SKM-1 treated with dmso at 0.1 percent for 144 hours (cell line): Measurements from ENCODE around the gene KCNJ9.
"Not testable (repeated sequence)": the region's sequence is repeated elsewhere in the genome, so short reads cannot be mapped to it uniquely, and the experiment has no call there.

Experiments used
- DNase-seq: peaks from one replicate; lab custom pipeline; 2025; ENCODE audit not compliant: unreplicated experiment; lab: John Stamatoyannopoulos, UW

The KCNJ9 gene

DNA sequence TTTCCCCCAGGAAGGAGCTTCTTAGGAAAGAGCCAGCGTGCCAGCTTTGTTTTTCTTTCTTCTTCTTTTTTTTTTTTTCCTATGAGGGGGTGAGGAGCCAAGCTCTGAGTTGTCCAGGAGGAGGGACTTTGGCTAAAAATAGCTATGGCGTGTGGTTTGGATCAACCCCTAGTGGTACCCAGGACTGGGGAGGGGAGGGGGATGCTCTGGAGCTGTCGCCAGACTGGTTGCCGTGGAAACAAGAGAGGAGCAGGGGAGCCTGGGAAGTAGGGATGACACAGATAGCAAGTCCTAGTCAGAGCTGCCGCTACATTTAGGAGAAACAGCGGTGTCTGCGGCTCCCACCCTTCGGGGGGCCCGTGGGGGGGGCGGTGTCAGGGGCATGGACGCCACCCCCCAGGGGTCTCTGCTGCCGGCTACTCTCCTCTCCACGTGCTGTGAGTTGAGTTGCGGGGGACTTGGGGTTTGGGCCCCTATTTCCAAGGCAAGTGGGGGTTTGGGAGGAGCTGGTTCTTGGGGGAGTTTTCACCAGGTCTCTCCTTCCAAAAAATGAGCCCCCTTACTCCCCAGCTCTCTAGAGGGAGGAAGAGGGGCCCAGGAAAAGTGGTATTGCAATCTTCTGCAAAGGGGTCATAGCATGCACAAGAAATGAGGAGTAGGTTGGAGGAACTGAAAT is at the start of gene KCNJ9:
KCNJ9 (plus strand) TSS at position 278 of the 676 bp plus-strand sequence. CDS start 2,493 bp downstream, outside the sequence.
- no peak for DNase-seq

DNA sequence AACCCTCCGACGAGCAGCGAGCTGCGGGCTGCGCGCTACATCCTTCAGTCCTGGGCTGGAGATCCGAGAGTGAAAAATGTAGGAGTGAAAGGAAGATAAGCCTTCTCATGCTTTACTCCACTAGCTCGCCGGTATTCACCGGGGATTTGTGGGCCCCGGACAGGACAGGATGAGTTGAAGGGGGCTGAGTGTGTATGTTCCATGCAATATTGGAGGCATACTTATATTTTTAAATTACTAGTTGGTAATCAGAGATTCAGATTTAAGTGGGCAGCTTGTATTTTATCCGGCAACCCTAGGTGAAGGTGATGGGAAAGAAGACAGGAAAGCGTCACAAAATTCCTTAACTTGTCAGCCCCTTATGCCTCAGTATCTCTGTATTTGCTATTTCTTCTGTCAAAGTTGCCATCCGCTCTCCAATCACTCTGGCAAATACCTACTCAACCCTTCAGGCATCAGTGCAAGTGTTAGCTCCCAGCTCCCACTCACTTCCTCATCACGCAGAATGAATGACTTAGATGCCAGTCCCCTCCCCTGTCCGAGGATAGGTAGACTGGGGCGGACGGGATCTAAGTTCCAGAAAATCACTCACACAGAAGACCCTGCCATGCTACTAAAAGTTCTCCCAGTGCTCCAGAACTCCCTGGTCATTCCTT is 49.0 kb upstream of the KCNJ9 start:
- peak; percentile 33 for DNase-seq

DNA sequence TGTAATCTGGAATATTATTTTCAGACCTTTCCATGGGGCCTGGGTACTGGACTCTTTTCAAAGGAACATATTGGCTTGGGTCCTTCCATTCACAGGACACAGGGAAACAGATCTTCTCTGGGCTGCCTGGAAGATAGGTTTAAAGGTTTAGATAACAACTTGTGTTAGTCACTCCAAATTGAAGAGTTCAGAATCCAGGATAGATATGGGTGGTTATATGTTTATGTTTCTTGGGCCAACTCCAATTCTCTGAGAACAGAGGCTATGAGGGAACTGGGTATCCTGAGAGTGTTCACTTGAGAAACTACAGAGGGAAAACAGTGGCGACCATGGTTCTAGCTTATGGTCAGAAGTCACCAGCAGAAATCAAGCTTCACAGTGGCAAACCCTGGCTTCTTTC is 40.9 kb upstream of the KCNJ9 start:
- no peak for DNase-seq

DNA sequence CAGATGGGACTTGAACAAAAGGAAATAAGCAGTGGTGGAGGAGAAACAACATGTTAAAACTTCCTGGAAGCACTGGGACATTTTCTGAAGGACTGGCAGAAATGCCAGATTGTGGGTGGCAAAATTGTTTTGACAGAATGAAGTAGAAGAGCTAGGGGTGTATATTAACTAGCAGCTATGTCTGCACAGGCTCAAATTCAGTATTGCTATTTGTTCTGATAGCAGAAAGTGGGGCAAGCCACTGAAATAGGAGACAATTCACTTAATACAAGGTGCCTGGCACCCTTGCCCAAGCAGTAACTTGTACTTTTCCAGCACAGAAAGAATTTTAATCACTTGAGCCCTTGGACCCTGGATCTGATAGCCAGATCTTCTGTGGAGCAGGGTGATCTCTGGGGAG is 37.8 kb upstream of the KCNJ9 start:
- DNase-seq: no peak

DNA sequence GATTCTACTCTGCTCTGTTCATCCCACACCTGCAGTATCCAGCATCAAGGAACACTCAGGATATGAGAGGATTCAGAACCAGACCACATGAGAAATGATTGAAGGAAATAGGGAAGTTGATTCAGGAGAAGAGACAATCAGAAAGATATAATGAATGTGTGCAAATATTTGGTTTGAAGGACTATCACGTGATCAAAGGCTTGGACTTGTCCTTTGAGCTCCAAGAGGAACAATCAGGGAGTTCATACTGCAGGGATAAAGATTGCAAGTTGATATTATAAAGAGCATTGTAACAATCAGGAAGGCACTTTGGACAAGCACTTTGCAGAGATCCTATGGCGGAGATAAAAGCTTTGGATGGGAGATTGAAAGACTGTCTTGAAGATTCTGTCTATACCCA is 35.7 kb upstream of the KCNJ9 start:
- DNase-seq: no peak

DNA sequence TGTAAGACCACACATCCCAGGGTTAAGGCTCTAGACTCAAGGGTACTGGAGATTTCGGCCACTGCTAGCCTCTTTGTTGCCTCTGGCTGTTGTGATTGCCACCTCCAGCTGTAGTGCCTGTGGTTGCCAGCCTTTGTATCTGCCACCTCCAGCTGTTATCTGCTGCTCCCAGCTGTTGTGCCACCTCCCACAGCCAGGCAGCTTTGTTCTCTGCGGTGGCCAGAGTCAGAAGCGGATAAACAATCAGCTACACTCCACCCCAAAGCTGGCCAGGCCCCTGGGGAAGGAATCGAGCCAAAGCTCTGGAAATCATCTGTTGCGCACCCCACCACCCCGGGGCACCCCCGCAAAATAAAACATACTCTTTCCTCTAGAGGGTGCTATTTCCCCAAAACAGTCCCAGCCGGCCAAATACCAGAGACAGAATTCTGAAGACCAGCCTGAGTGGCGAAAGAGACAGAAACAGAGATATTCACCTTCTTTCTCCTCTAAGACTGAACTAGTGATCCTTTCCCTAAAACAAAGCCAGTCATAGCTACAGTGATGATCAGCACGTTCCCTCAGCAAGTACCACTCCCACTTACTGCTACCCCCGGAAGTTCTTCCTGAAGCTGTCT is 34.7 kb upstream of the KCNJ9 start:
- peak; percentile 75 for DNase-seq

DNA sequence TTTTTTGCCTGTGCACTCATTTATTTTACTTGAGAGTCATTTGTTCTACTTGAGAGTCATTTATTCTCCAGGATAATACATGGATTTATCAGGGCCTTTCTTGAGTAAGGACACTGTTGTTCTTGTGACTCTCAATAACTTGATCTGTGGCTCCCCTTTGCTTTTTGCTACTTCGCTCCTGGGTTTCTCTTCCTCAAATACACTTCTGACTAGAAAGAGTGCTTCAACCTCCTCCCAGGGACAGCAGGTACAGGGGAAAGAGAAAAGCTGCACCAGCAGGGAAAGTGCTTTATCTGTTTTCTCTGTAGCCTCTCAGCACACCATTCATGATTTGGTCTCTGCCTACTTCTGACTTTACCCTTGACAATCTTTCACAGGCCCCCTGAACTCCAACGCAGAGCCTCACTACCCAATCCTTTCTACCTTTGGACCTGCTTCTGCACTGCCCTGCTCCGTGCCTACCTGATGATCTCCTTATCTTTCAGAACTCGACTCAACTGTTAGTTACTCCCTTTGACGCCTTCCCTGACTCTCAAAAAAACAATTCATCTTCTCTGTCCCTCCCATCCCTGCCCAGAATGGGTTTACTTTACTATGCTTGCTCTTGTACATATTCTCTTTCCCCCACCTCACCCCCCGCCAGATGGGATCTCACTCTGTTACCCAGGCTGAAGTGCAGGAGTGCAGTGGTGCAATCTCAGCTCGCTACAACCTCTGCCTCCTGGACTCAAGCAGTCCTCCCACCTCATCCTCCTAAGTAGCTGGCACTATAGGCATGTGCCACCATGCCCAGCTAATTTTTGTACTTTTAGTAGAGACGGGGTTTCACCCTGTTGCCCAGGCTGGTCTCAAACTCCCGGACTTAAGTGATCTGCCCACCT is 34.0 kb upstream of the KCNJ9 start:
- no peak for DNase-seq

DNA sequence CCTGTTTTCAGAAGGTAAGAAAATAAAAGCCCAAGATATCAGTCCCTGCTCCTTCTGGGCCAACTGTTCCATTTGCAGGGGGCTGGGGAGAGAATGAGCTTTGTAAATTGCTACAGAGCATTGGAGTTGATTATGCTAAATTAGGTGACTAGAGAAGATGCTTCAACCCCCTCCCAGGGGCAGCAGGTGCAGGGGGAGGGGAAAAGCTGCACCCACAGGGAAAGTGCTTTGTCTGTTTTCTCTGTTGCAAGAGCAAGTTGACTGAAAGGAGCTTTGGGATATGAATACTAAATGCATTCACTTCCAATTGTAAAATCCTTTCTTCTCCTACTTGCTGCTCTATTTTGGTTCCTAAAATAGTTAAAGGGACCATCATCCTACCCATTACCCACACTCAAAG is 33.0 kb upstream of the KCNJ9 start:
- DNase-seq: no peak

DNA sequence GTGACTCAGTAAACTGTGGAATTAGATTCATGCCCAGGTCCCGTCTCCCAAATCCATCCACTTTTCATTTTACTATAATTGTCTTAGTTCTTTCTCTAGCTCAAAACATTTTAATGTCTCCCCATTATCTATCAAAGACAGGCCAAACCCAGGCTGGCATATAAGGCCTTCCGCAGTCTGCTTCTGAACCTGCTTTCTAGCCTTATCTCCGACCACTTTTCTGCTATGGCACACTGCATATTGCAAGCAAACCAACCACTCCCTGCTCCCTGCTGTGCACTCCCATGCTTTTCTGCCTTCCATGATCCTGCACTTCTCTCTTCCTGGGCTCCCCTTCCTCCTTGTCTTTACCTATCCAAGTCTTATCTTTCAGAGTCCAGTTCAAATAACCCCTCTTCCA is 32.2 kb upstream of the KCNJ9 start:
- no peak for DNase-seq

DNA sequence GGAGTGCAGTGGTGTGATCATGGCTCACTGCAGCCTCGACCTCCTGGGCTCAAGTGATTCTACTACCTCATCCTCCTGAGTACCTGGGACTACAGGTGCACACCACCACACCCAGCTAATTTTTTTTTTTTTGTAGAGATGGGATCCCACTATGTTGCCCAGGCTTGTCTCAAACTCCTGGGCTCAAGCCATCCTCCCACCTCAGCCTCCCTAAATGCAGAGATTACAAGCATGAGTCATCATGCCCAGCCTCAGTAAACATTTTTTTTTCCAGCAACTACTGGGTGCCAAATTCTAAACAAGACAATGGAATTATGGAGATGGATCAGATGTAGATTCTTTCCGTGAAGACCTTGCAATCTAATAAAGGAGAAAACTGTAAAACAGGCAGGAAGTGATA is 31.2 kb upstream of the KCNJ9 start:
- not testable (repeated sequence) for DNase-seq

DNA sequence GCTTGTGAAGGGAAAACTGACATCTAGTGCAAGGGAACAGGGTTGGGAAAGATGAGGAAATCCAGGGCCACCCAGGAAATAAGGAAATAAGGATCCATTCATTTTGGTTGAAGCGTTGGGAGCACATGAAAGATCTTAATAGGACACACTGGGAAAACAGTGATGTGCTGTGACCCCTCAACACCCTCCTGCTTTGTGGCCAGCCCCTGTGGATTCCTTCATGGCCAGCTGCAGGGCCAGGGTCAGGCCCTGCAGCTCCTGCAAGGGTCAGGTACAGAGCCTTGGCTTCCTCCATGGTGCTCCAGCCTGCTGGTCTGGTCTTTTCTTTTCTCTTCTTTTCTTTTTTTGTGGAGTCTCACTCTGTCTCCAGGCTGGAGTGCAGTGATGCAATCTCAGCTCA is 30.7 kb upstream of the KCNJ9 start:
- DNase-seq: no peak

DNA sequence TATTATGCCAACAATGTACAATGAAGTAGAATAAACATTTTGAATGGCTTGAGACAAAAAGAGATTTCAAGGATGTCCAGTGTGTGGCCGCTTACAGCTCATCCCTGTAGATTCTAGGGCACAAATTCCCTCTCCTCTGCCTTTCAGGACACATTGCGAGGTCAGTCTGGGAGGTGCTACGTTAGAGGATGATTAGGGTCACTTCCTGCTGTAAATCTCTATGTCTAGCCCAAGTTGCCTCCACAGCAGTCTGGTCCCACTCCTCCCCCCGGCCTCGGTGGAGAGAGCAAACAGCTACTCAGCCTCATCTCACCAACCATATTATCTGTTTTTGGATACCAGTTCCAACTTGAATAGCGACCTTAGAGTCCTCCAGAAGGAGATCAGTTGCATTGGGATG is 28.4 kb upstream of the KCNJ9 start:
- no peak for DNase-seq

DNA sequence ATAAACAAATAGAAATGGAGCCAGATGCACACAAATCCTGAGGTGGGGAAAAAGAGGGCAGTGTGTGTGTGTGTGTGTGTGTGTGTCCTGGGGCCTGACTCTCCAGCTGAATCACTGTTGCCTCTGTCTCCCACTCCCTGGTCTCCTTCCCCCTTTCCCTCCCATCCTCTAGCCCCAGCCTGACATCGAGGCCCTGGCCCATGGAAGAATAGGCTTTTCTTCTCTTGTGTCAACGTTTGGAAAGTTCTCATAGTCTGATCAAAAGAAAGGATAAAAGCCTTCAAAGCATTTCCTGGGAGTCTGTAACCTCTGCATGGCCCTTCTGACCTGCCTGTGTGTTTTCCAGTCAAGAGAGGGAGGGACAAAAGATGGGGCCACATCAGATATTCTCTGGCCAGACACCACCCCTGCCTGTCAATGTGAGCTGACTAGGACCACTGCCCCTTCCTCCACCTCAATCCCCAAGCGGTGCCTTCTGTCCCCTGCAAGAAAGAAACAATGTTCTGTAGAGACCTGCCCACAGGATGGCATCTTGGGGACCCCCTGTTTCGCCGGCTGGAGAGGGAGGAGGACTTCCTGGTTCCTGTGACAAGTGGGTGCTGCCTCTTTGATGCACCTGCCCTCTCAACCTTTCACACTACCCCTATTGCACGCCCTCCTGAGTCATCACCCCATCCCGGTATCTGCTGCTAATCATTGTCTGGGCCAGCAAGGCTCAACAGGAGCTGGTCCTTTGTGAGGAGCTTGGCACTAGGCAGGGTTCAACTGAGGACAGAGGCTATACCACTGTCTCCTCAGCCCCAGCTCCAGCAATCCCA is 27.6 kb upstream of the KCNJ9 start:
- no peak for DNase-seq

DNA sequence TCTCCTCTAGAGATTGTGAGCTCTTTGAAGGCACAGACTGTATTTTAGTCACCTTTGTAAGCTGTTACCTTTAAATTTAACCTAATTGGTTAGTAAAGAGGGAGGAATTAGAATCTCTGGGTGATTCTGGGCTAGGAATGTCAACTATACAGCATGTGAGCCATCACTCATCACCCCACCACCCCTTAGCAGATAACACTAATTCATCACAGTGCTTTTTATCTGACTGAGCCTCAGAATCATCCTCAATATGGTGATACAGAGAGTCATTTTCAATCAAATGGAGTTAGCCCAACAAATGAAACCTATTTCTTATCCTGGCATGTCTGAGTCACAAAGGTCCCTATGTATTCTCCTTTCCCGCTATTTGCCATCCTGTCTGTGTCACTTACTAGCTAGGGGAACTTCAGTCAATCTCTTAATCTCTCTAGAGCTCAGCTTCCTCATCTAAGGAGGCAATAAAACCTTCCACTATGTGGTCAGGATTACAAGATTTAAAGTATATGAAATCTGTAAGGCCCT is 24.6 kb upstream of the KCNJ9 start:
- no peak for DNase-seq

DNA sequence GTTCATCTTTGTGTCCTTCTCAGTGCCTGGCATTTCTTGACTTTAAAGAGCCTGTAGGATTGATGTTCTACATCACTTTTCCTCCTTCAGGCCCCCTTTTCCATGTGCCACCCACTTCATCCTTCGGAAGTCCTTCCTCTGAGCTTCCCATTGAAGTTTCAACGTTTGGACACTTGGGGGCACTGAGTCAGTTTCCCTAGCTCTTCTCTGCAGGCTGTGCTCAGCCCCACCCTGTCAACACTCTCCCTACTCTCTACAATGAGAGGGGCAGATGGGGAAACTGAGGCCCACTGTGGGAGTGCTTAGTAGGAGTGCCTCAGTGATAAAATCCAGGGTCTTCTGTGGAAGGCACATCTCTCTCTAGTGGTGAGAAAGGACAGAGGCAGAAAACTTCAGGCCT is 23.3 kb upstream of the KCNJ9 start:
- DNase-seq: no peak

DNA sequence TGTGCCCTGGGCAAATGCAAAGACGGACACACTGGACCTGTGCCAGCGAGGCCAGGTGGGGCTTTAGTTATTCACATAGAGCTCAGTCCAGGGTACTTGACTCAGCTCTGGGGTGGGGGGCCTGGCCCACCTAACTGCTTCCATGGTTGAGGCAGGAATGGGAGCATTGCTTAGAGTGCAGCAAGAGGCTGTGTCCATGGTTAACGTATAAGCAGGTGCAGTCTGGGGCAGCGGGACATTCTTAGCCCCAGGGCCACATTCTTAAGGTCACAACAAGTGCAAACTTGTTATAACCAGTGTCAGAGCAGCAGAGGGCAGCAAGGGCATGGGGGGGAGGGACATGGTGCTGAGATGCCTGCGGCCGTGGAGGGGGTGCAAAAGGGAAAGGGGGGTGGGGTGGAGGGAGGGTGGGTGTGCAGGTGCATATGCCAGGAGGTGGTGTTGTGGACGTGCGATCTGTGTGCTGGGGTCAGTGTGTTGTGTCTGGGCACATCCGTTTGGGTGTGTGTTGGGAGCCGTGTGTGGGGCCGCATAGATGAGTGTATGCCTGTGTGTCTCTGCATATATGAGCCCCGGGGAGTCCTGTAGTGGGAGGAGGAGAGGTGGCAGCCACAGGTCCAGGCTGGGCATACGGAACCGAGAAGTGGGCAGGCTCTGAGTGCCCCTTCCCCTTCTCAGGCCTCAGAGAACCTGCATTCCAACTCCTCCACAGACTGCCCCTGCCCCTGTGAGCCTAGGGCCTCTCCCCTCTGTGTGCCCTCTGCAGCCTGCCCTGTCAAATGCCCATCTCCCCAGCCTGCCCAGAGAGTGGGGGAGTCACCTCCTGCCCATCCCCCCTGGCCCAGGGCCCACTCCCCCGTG is 19.7 kb upstream of the KCNJ9 start:
- no peak for DNase-seq

DNA sequence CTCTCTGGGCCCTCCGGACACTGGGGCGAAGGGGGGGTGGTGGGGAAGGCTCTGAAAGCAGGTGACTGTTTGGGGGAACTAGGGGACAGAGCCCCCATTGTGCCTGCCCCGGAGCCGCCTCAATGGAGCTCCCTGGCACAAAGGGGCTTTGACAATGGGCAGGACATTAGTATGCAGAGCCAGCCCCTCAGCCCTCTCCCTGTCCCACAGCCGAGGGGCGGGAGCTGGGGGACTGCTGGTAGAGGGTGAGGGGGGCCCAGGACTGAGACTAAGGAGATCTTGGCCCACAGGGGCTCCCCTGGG is 19.2 kb upstream of the KCNJ9 start:
- no peak for DNase-seq

DNA sequence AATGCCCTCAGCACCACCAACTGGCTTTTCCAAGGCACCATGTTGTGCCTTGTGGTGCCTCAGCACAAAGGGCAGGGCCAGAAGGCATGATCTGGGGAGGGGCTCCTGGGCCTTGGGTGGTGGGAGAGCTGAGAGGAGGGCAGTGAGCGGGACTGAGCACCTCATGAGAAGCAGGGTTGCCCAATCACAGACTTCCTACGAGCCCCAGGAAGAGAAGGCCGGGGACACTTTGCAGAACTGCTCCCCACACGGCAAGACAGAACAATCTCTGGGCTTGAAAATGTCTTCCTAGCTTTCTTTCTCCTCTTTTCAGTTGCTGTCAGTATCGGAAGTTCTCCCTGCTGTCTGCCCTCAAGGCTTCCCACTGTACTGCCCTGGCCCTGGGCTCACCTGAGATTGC is 18.2 kb upstream of the KCNJ9 start:
- no peak for DNase-seq

DNA sequence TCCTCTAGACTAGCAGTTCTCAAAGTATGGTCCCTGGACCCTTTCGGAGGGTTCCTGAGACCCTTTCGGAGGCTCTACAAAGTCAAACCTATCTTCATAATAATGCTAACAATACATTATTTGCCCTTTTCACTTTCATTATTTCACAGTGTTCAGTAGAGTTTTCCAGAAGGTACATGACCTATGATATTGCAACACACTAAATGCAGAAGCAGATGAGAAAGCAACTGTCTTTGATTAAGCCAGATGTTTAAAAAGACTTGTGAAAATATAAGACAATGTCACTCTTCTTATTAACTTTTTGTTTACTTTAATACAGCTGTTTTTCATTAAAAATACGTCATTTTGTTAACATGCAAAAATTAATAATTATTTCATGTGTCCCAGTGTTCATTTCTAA is 17.2 kb upstream of the KCNJ9 start:
- DNase-seq: no peak

DNA sequence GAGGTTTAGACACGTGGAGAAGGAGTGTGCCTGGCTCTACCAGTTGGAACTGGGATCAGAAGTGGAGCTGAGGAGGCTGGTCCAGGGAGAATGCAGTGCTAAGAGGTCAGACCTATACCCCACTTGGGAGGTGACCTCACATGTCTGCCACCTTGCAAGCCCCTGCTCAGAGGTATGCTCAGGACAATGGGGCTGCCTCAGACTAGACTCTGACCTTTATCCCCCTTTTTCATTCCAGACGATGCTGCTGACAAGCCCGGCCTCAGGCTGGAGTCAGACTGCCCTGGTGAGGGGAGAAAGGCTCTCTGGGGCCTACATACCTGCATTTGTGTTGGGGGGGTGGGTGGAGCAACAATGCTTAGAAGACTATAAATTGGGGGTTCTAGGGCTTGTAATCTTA is 16.6 kb upstream of the KCNJ9 start:
- DNase-seq: no peak
